CD4-positive, alpha-beta memory T cell (primary cell): Measurements from ENCODE around the gene ZBTB16. TPM values are rescaled to one million over a fixed set of nuclear protein-coding genes. Genes with fewer than 3 reads are reported as not detected.

ENCODE experiments used
- CTCF ChIA-PET: fragments of 350-600 bp; sonication (Branson Sonifier 250); formaldehyde crosslinking; loops from one replicate; lab custom pipeline; 2021; ENCODE audit warnings: inconsistent platforms; ENCODE audit not compliant: partially characterized antibody; lab: Charles Lee
- POLR2A ChIA-PET: fragments of 350-600 bp; sonication (Branson Sonifier 250); formaldehyde crosslinking; loops from one replicate; lab custom pipeline; 2021; ENCODE audit not compliant: partially characterized antibody; lab: Charles Lee
- DNase-seq, 5 donors: peaks; one replicate each; pipeline versions ENCODE4 v3.0.0 to v3.0.0-alpha.2; 2020 to 2022; ENCODE audit warnings: mixed read lengths in 1 of 5
- H3K27ac ChIP-seq: one replicate; pipeline ENCODE4 v1.7.0; 2013; ENCODE audit warnings: low read depth, low read length
- H3K27me3 ChIP-seq: 2 replicates; pipeline ENCODE4 v1.7.0; 2013; ENCODE audit warnings: mild to moderate bottlenecking, low read length, moderate library complexity; ENCODE audit not compliant: insufficient read depth
- H3K36me3 ChIP-seq: 2 replicates; pipeline ENCODE4 v1.7.0; 2013; ENCODE audit warnings: mild to moderate bottlenecking, low read length, moderate library complexity; ENCODE audit not compliant: insufficient read depth
- H3K4me1 ChIP-seq: 2 replicates; pipeline ENCODE4 v1.7.0; 2013; ENCODE audit warnings: mild to moderate bottlenecking, low read length, moderate library complexity; ENCODE audit not compliant: insufficient read depth
- H3K4me3 ChIP-seq, 2 donors: one replicate each; pipeline ENCODE4 v1.7.0; 2013; ENCODE audit warnings: low read length in 2 of 2, mild to moderate bottlenecking in 1 of 2
- H3K9me3 ChIP-seq, 2 donors: one replicate each; pipeline ENCODE4 v1.7.0; 2013; ENCODE audit warnings: low read length in 2 of 2, control low read depth in 1 of 2; ENCODE audit not compliant: control insufficient read depth in 1 of 2
- H3K27ac Mint-ChIP-seq, 7 donors: one replicate each; pipeline ENCODE4 v1.8.0; 2020 to 2021; ENCODE audit warnings: mixed read lengths in 7 of 7, mild to moderate bottlenecking in 6 of 7, inconsistent platforms in 3 of 7, moderate library complexity in 3 of 7
- H3K27me3 Mint-ChIP-seq, 2 donors: one replicate each; pipeline ENCODE4 v1.8.0; 2020 to 2021; ENCODE audit warnings: mixed read lengths in 2 of 2
- H3K36me3 Mint-ChIP-seq, 2 donors: one replicate each; pipeline ENCODE4 v1.8.0; 2020 to 2021; ENCODE audit warnings: mixed read lengths in 2 of 2, inconsistent platforms in 1 of 2, mild to moderate bottlenecking in 1 of 2
- H3K4me1 Mint-ChIP-seq, 4 donors: one replicate each; pipeline ENCODE4 v1.8.0; 2020 to 2021; ENCODE audit warnings: mixed read lengths in 4 of 4, mild to moderate bottlenecking in 1 of 4
- H3K4me3 Mint-ChIP-seq, 8 donors: one replicate each; pipeline ENCODE4 v1.8.0; 2020 to 2021; ENCODE audit warnings: mixed read lengths in 8 of 8, mild to moderate bottlenecking in 7 of 8, moderate library complexity in 6 of 8, inconsistent platforms in 3 of 8
- H3K9me3 Mint-ChIP-seq, 8 donors: one replicate each; pipeline ENCODE4 v1.8.0; 2020 to 2021; ENCODE audit warnings: mixed read lengths in 8 of 8, mild to moderate bottlenecking in 5 of 8, inconsistent platforms in 3 of 8, moderate library complexity in 1 of 8
- intact Hi-C: fragments of 100-400 bp; cut with micrococcal nuclease; formaldehyde crosslinking; loops from one replicate; pipeline ENCODE4 v1.15.1; 2023
- polyA plus RNA-seq, 2 donors: library from polyadenylated mRNA; unstranded; fragments of 300-500 nt; fragmentation: Illumina TruSeq; gene quantifications; one replicate each; pipeline ENCODE4 v1.2.3, GENCODE V29; 2021
- total RNA-seq, 2 experiments: library from RNA; stranded (reverse); gene quantifications; one replicate each; pipeline ENCODE4 v1.2.3, GENCODE V29; 2021

Gene ZBTB16
- total and polyA plus RNA-seq, 4 experiments from 2014 or later, result 5.6 to 28.4 (median 8.6) TPM

DNA sequence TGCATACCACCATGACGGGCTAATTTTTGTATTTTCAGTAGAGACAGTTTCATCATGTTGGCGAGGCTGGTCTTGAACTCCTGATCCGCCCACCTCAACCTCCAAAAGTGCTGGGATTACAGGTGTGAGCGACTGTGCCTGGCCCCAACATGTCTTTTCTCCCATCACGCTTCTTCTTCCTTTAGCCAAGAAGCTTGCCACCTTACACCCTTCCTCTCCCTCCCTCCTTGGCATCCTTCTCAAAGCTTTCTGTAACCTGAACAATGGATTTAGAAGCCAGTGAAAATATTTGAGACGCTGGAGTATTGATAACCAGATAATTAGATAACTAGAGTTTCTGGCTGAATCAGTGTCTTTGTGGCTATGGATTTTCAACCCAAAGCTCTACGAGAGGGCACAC lies 225.4 kb downstream of the ZBTB16 start:
- no peaks in the 10 kb centered on the region for H3K9me3 ChIP-seq
- Mint-ChIP-seq H3K9me3 (no peaks in the 10 kb centered on the region), H3K4me3 (no peak overlapping the region), H3K4me1 (no peaks in the 10 kb centered on the region), H3K27ac (no peak overlapping the region), H3K36me3 (no peaks in the 10 kb centered on the region), H3K27me3 (peaks cover 5 to 7% of the 10 kb centered on the region in 2 donors)
- H3K4me3 ChIP-seq, result no peak overlapping the region
- DNase-seq, result no peak
- H3K36me3 ChIP-seq, result no peaks in the 10 kb centered on the region
- H3K27me3 ChIP-seq, result no peaks in the 10 kb centered on the region
- ChIA-PET CTCF (no interaction called here), POLR2A (no interaction called here)
- no peak overlapping the region for H3K27ac ChIP-seq
- H3K4me1 ChIP-seq, result no peaks in the 10 kb centered on the region
- intact Hi-C loops, result no loop called here

DNA sequence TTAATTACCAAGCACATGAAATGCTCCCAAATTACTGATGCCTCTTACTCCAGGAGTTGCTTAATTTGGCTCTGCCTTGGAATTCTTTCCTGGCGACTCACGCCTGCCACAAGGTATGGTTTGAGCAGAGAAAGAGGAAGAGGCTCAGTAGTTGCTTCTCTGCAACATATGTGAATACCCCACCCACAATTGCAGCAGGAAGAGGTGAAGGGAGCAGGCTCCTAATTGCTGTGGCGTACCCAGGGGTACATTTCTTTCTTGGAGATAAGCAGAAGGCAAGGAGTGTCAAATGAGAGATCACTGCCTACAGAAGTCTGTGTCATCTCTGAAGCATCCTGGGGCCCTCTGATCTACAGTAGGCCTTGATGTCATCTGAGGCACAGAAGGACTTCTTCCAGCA lies 226.1 kb downstream of the ZBTB16 start:
- Histone ChIP-seq H3K36me3 (no peaks in the 10 kb centered on the region), H3K27ac (no peak overlapping the region), H3K27me3 (no peaks in the 10 kb centered on the region), H3K4me3 (no peak overlapping the region), H3K4me1 (no peaks in the 10 kb centered on the region), H3K9me3 (no peaks in the 10 kb centered on the region)
- ChIA-PET CTCF (no interaction called here), POLR2A (no interaction called here)
- intact Hi-C loops, result no loop called here
- Mint-ChIP-seq H3K36me3 (no peaks in the 10 kb centered on the region), H3K4me3 (no peak overlapping the region), H3K4me1 (no peaks in the 10 kb centered on the region), H3K27ac (no peak overlapping the region), H3K27me3 (peaks cover 4 to 8% of the 10 kb centered on the region in 2 donors), H3K9me3 (no peaks in the 10 kb centered on the region)
- no peak for DNase-seq

DNA sequence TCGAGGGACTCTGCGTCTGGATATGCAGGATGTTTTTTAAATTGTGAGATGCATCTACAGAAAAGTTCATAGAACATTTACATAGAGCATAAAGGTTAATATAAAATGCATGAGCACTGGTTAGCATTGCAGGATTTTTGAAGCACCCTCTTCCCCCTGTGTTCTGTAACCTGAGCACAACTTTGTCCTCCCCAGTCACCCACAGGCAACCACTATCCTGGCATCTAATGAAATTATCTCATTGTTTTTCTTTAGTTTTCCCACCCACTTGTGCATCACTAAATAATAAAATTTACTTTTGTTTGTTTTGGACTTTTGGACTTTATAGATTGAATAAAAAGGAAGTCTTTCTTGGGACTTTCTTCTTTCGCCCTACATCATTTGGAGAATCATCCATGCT lies 226.7 kb downstream of the ZBTB16 start:
- CTCF ChIA-PET, result no interaction called here
- no peaks in the 10 kb centered on the region for H3K4me1 Mint-ChIP-seq
- POLR2A ChIA-PET, result no interaction called here

DNA sequence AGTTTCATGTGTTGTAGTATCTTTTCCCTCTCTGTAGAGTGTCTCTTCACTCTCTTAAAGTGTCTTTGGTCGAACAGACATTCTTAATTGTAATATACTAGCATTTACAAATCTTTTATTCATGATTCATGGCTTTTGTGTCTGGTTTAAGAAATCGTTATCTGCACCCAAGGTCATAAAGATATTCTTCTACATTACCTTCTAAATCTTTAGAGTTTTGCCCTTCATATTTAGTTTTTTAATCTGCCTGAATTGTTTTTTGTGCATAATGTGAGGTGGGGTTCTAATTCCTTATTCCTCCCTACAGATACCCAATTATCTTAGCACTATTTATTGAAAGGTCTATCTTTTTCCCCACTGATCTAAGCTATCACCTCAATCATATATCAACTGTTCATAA lies 227.6 kb downstream of the ZBTB16 start:
- intact Hi-C loops, result no loop called here
- CTCF ChIA-PET, result no interaction called here
- Histone ChIP-seq H3K36me3 (no peaks in the 10 kb centered on the region), H3K9me3 (no peaks in the 10 kb centered on the region), H3K27me3 (no peaks in the 10 kb centered on the region), H3K27ac (no peak overlapping the region), H3K4me3 (no peak overlapping the region), H3K4me1 (no peaks in the 10 kb centered on the region)
- Mint-ChIP-seq H3K9me3 (no peaks in the 10 kb centered on the region), H3K27me3 (peaks cover 2 to 9% of the 10 kb centered on the region in 2 donors), H3K4me3 (no peak overlapping the region), H3K4me1 (no peaks in the 10 kb centered on the region), H3K36me3 (no peaks in the 10 kb centered on the region), H3K27ac (no peak overlapping the region)
- POLR2A ChIA-PET, result no interaction called here
- no peak for DNase-seq

More for the DNA sequence above, 226.7 kb downstream of the ZBTB16 start:
- no peak for DNase-seq
- H3K27me3 ChIP-seq, result no peaks in the 10 kb centered on the region
- no peaks in the 10 kb centered on the region for H3K4me1 ChIP-seq
- no peak overlapping the region for H3K4me3 ChIP-seq
- H3K27me3 Mint-ChIP-seq, result peaks cover 2 to 8% of the 10 kb centered on the region in 2 donors
- no peaks in the 10 kb centered on the region for H3K36me3 Mint-ChIP-seq
- no peak overlapping the region for H3K27ac Mint-ChIP-seq
- no peak overlapping the region for H3K4me3 Mint-ChIP-seq
- no peak overlapping the region for H3K27ac ChIP-seq
- no peaks in the 10 kb centered on the region for H3K36me3 ChIP-seq
- H3K9me3 ChIP-seq, result no peaks in the 10 kb centered on the region
- intact Hi-C loops, result no loop called here
- no peaks in the 10 kb centered on the region for H3K9me3 Mint-ChIP-seq

DNA sequence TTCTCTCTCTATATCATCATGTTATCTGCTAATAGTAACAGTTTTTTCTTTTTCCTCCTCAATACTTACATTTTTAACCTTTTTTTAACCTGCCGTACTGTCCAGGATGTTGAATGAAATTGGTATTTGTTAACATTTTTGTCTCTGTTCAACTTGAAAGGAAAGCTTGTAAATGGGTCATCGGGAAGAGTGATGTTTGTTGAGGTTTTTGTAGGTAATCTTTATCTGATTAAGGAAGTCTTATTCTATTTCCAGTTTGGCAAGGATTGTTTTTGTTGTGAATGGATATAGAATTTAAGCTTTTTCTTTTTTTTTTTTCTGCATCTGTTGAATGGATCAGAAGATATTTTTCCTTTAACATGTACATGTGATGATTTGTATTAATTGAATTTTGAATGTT lies 228.6 kb downstream of the ZBTB16 start:
- intact Hi-C loops, result no loop called here
- Histone ChIP-seq H3K9me3 (no peaks in the 10 kb centered on the region), H3K27ac (no peak overlapping the region), H3K36me3 (no peaks in the 10 kb centered on the region), H3K27me3 (no peaks in the 10 kb centered on the region), H3K4me1 (no peaks in the 10 kb centered on the region), H3K4me3 (no peak overlapping the region)
- no peaks in the 10 kb centered on the region for H3K9me3 Mint-ChIP-seq
- no peaks in the 10 kb centered on the region for H3K4me1 Mint-ChIP-seq
- H3K4me3 Mint-ChIP-seq, result no peak overlapping the region
- ChIA-PET POLR2A (no interaction called here), CTCF (interaction anchor here (1.2 to 1.4 kb wide), 2 partner anchors 26 to 293 kb away, joined by 3 to 5 read pairs; no protein-coding TSS in a partner anchor)
- DNase-seq, result no peak
- no peak overlapping the region for H3K27ac Mint-ChIP-seq
- H3K36me3 Mint-ChIP-seq, result no peaks in the 10 kb centered on the region
- peaks cover 2 to 9% of the 10 kb centered on the region in 2 donors for H3K27me3 Mint-ChIP-seq

DNA sequence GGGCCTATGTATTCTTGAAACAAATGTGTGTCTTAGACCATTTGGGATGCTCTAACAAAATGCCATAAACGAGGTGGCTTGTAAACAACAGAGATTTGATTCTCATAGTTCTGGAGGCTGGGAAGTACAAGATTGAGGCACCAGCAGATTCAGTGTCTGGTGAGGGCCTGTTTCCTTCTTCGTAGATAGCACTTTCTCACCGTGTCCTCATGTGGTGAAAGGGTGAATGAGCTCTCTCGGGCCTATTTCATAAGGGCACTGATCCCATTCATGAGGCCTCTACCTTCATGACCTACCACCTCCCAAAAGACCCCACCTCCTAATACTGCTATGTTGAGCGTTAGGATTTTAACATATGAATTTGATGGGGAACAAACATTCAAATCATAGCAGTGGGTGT lies 230.3 kb downstream of the ZBTB16 start:
- Mint-ChIP-seq H3K4me3 (no peak overlapping the region), H3K36me3 (no peaks in the 10 kb centered on the region), H3K4me1 (no peaks in the 10 kb centered on the region), H3K27me3 (peaks cover 4 to 8% of the 10 kb centered on the region in 2 donors), H3K27ac (no peak overlapping the region), H3K9me3 (no peaks in the 10 kb centered on the region)
- Histone ChIP-seq H3K4me3 (no peak overlapping the region), H3K27ac (no peak overlapping the region), H3K27me3 (no peaks in the 10 kb centered on the region), H3K4me1 (no peaks in the 10 kb centered on the region), H3K36me3 (no peaks in the 10 kb centered on the region), H3K9me3 (no peaks in the 10 kb centered on the region)
- intact Hi-C loops, result no loop called here
- ChIA-PET POLR2A (no interaction called here), CTCF (interaction anchor here (1.4 kb wide), 1 partner anchor 28 kb away, joined by 5 read pairs; no protein-coding TSS in a partner anchor)
- DNase-seq, result no peak

DNA sequence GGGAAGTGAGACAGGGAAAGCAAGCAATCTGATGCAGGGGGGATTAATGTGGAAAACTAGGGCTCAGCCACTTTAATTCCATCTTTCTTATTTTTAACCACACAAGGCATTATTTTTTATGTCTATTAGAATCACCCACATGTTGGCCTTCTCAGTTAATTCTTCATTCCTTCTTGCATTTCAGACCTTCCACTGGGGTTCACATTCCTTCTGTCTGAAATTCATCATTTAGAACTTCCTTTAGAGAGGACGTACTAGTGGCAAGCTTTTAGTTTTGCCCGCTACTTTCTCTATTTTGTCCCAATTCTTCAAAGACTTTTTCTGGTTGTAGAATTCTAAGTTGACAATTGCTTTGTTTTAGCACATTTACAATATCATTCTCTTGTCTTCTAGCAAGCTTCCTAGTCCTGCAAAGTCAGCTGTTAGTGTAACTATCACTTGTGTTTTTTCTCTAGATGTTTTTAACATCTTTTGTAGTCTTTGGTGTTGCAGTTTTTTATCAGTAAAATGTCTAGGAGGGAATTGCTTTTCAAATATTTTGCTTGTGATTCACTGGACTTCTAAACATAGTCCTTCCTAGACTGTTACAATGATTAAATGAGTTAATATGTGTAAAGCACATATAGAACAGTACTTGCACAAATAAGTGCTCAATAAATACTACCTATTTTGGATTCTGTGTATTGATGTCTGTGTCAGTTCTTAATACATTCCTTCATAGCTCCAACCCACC lies 231.2 kb downstream of the ZBTB16 start:
- Histone ChIP-seq H3K36me3 (no peaks in the 10 kb centered on the region), H3K9me3 (no peaks in the 10 kb centered on the region), H3K27me3 (no peaks in the 10 kb centered on the region), H3K27ac (no peak overlapping the region), H3K4me3 (no peak overlapping the region), H3K4me1 (no peaks in the 10 kb centered on the region)
- Mint-ChIP-seq H3K4me3 (no peak overlapping the region), H3K27ac (no peak overlapping the region), H3K4me1 (no peaks in the 10 kb centered on the region), H3K9me3 (no peaks in the 10 kb centered on the region), H3K27me3 (peaks cover 4 to 8% of the 10 kb centered on the region in 2 donors), H3K36me3 (no peaks in the 10 kb centered on the region)
- CTCF ChIA-PET, result interaction anchor here (1.5 kb wide), 1 partner anchor 30 kb away, joined by 3 read pairs; no protein-coding TSS in a partner anchor
- no peak for DNase-seq
- intact Hi-C loops, result no loop called here
- POLR2A ChIA-PET, result no interaction called here
